HG02970 (cell line): ENCODE measurements around the gene PIK3C2G.
A peak's percentile ranks its signal among the peaks of the same experiment; 100 is the strongest.

Experiments used
- ATAC-seq: cut with Tn5 transposase; IDR thresholded peaks from one replicate; pipeline ENCODE4 v1.9.1; 2021; ENCODE audit warnings: mild to moderate bottlenecking, moderate library complexity, moderate number of reproducible peaks; ENCODE audit not compliant: unreplicated experiment, low FRiP score

PIK3C2G gene

GRCh38 chr12:18400186-18400585, 138.9 kb downstream of the PIK3C2G start:
- no peak for ATAC-seq

- no peak for ATAC-seq
Measured at GRCh38 chr12:18402872-18403611, 141.7 kb downstream of the PIK3C2G start.

GRCh38 chr12:18411453-18411852, 150.1 kb downstream of the PIK3C2G start:
- ATAC-seq = no peak

- ATAC-seq = no peak
Measured at GRCh38 chr12:18414671-18415070, 153.4 kb downstream of the PIK3C2G start.

- ATAC-seq = no peak
Measured at GRCh38 chr12:18415227-18415626, 153.9 kb downstream of the PIK3C2G start.

- ATAC-seq = no peak
Measured at GRCh38 chr12:18416412-18416811, 155.1 kb downstream of the PIK3C2G start.

GRCh38 chr12:18419311-18419710, 158.0 kb downstream of the PIK3C2G start:
- ATAC-seq = no peak

- ATAC-seq = no peak
Measured at GRCh38 chr12:18421867-18422266, 160.5 kb downstream of the PIK3C2G start.

- ATAC-seq = no peak
Measured at GRCh38 chr12:18422871-18423270, 161.6 kb downstream of the PIK3C2G start.

- ATAC-seq = no peak
Measured at GRCh38 chr12:18424857-18425256, 163.5 kb downstream of the PIK3C2G start.

GRCh38 chr12:18427520-18427919, 166.2 kb downstream of the PIK3C2G start:
- no peak for ATAC-seq

- no peak for ATAC-seq
Measured at GRCh38 chr12:18428416-18428815, 167.1 kb downstream of the PIK3C2G start.

- ATAC-seq = no peak
Measured at GRCh38 chr12:18429366-18429765, 168.0 kb downstream of the PIK3C2G start.

- ATAC-seq = peak; percentile 59
Measured at GRCh38 chr12:18430425-18431048, 169.2 kb downstream of the PIK3C2G start.

GRCh38 chr12:18431771-18432170, 170.5 kb downstream of the PIK3C2G start:
- ATAC-seq = no peak

GRCh38 chr12:18432206-18432605, 170.9 kb downstream of the PIK3C2G start:
- ATAC-seq = no peak

GRCh38 chr12:18436170-18436569, 174.9 kb downstream of the PIK3C2G start:
- ATAC-seq = no peak

GRCh38 chr12:18439541-18439940, 178.2 kb downstream of the PIK3C2G start:
- no peak for ATAC-seq

GRCh38 chr12:18443768-18444437, 182.6 kb downstream of the PIK3C2G start:
- no peak for ATAC-seq

GRCh38 chr12:18446061-18446644, 184.8 kb downstream of the PIK3C2G start:
- ATAC-seq = no peak

GRCh38 chr12:18454330-18454729, 193.0 kb downstream of the PIK3C2G start:
- ATAC-seq = no peak
